SH-SY5Y (cell line): ENCODE results near the gene PPDPF.

Source experiments
- GATA2 ChIP-seq: IDR thresholded peaks from 2 replicates; pipeline ENCODE4 v1.6.1; 2011; ENCODE audit warnings: mild to moderate bottlenecking, low read depth, low read length
- GATA3 ChIP-seq: IDR thresholded peaks from 2 replicates; pipeline ENCODE4 v1.6.1; 2011; ENCODE audit warnings: low read depth, mild to moderate bottlenecking, low read length, moderate library complexity

Gene PPDPF

GRCh38 chr20:63549679-63550282 is 29.2 kb downstream of the PPDPF start:
- TF ChIP-seq GATA2 (no peak), GATA3 (no peak)

- TF ChIP-seq GATA3 (no peak), GATA2 (no peak)
Observed at GRCh38 chr20:63551068-63551467, 30.5 kb downstream of the PPDPF start.

- TF ChIP-seq GATA3 (no peak), GATA2 (no peak)
Observed at GRCh38 chr20:63552481-63553249, 32.1 kb downstream of the PPDPF start.

- TF ChIP-seq GATA2 (no peak), GATA3 (no peak)
Observed at GRCh38 chr20:63553251-63553932, 32.8 kb downstream of the PPDPF start.

GRCh38 chr20:63553933-63554290 is 33.3 kb downstream of the PPDPF start, which contains the start of gene FNDC11:
TSS of gene FNDC11 (plus strand) at chr20:63554159. CDS start at chr20:63555664, 1,505 bp downstream.
- TF ChIP-seq GATA3 (no peak), GATA2 (no peak)

GRCh38 chr20:63554361-63555278 is 34.1 kb downstream of the PPDPF start:
- TF ChIP-seq GATA2: no peak
- TF ChIP-seq GATA3: no peak

GRCh38 chr20:63555661-63556381 is 35.3 kb downstream of the PPDPF start:
- no peak for TF ChIP-seq GATA2

- TF ChIP-seq GATA2 (no peak), GATA3 (no peak)
Observed at GRCh38 chr20:63556873-63557478, 36.4 kb downstream of the PPDPF start.

- no peak for TF ChIP-seq GATA2
- TF ChIP-seq GATA3: no peak
Observed at GRCh38 chr20:63557481-63557891, 36.9 kb downstream of the PPDPF start.

GRCh38 chr20:63558804-63559484 is 38.4 kb downstream of the PPDPF start:
- TF ChIP-seq GATA2 (no peak), GATA3 (no peak)

GRCh38 chr20:63560333-63560805 is 39.8 kb downstream of the PPDPF start:
- no peak for TF ChIP-seq GATA3
- TF ChIP-seq GATA2: no peak
